Peyer's patch (tissue), 4 donors: ENCODE data around the gene FAM199X.

Source experiments
- POLR2A ChIP-seq, 2 donors: fragments of 450-650 bp; IDR thresholded peaks; one replicate each; pipeline ENCODE4 v1.5.1; 2017; ENCODE audit warnings: antibody characterized with exemption in 2 of 2, mild to moderate bottlenecking in 2 of 2, moderate library complexity in 2 of 2
- TF ChIP-seq, protein P1 (sequence below), 6 experiments: fragments of 450-650 bp in 4 of 6; fragments of 200-600 bp in 2 of 6; sonication (generic) in 1 of 6; IDR thresholded peaks; one replicate each; pipeline ENCODE4 v1.5.1; 2017 to 2019; ENCODE audit warnings: antibody characterized with exemption in 6 of 6, mild to moderate bottlenecking in 3 of 6, moderate library complexity in 1 of 6

DNA sequence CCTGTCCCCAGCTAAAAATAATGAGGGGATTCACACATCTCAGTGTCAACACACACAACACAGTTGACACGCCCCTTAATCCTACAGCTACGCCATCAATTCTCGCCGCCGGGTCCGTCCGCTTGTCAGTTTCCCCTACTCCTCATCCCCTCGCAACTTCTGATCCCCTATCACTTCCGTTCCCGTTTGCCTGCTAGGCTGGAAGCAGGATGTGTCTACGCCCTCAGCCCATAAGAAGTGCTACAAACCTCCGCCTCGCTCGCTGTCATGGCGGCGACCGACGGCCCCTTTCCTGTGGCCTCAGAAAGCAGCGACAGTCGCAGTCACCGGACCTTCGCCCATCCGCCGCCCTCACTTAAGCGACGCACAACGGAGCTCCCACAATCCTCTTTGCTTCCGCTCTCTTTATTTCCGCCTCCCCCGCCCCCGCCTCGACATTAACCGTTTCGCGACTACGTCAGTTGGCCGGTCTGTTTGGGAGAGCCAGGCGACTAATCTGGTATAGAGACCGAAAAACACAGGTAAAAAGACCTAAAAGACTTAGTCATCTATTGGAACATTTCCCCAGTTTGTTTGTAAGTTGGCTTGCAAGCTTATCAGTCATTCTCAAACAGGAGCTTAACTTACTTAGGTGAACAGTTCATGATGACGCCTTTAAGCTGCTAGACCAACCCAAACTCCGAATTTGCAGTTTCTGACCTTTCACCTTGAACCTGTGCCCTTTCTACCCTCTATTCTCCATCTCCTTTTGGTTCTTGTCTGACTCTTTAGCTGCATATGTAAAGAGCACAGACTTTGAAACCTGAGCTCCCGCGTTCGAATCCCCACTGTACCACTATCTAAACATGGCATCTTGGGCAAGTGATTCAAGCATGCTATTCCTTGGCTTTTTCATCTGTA lies 9.4 kb upstream of the FAM199X start, which contains the start of gene SLC25A53:
- TF ChIP-seq, protein P1, sequence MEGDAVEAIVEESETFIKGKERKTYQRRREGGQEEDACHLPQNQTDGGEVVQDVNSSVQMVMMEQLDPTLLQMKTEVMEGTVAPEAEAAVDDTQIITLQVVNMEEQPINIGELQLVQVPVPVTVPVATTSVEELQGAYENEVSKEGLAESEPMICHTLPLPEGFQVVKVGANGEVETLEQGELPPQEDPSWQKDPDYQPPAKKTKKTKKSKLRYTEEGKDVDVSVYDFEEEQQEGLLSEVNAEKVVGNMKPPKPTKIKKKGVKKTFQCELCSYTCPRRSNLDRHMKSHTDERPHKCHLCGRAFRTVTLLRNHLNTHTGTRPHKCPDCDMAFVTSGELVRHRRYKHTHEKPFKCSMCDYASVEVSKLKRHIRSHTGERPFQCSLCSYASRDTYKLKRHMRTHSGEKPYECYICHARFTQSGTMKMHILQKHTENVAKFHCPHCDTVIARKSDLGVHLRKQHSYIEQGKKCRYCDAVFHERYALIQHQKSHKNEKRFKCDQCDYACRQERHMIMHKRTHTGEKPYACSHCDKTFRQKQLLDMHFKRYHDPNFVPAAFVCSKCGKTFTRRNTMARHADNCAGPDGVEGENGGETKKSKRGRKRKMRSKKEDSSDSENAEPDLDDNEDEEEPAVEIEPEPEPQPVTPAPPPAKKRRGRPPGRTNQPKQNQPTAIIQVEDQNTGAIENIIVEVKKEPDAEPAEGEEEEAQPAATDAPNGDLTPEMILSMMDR (IDR thresholded peaks at IDR 0.05): no peak
- TF ChIP-seq POLR2A (IDR thresholded peaks at IDR 0.05): peak; percentile 39 to 59
